Body of pancreas (tissue), 4 donors: ENCODE data around the gene ARFIP1. TPM values are rescaled to one million over a fixed set of nuclear protein-coding genes. Genes with fewer than 3 reads are reported as not detected.

Source experiments
- ATAC-seq: fragments of 150-250 bp; one replicate; pipeline ENCODE4 v1.9.1; 2016
- DNase-seq, 4 donors: peaks; one replicate each; pipeline ENCODE4 v3.0.0-alpha.2; 2019
- H3K27ac ChIP-seq, 4 donors: fragments of 200-600 bp; sonication (generic); 1 replicate in 3 of 4; 2 replicates in 1 of 4; pipeline versions ENCODE4 v1.5.1 to v1.6.1; 2016 to 2019; ENCODE audit warnings: mild to moderate bottlenecking in 1 of 4, mixed read lengths in 1 of 4, moderate library complexity in 1 of 4
- H3K27me3 ChIP-seq, 2 donors: fragments of 200-600 bp; sonication (generic); one replicate each; pipeline ENCODE4 v1.6.0; 2016; ENCODE audit warnings: mild to moderate bottlenecking in 1 of 2
- H3K36me3 ChIP-seq, 2 donors: fragments of 200-600 bp; sonication (generic); replicated peaks in 1 of 2; 2 replicates each; pipeline ENCODE4 v1.5.1; 2016; ENCODE audit warnings: low read depth in 2 of 2; ENCODE audit not compliant: insufficient read depth in 1 of 2
- H3K4me1 ChIP-seq: fragments of 200-600 bp; sonication (generic); one replicate; pipeline ENCODE4 v1.6.0; 2016
- H3K4me3 ChIP-seq, 2 donors: fragments of 200-600 bp; sonication (generic); 1 replicate in 1 of 2; 2 replicates in 1 of 2; pipeline ENCODE4 v1.5.1; 2016 to 2019
- H3K9me3 ChIP-seq, 3 donors: fragments of 200-600 bp; sonication (generic); 1 replicate in 2 of 3; 2 replicates in 1 of 3; pipeline ENCODE4 v1.5.1; 2016
- CTCF ChIP-seq, 7 experiments: fragments of 450-650 bp in 4 of 7; fragments of 200-600 bp in 3 of 7; sonication (generic) in 3 of 7; IDR thresholded peaks; one replicate each; pipeline ENCODE4 v1.5.1; 2016 to 2019; ENCODE audit warnings: antibody characterized with exemption in 7 of 7
- POLR2A ChIP-seq, 3 donors: fragments of 450-650 bp; IDR thresholded peaks; one replicate each; pipeline ENCODE4 v1.6.1; 2016; ENCODE audit warnings: antibody characterized with exemption in 3 of 3, mild to moderate bottlenecking in 2 of 3
- WGBS, 2 donors: methylation state at CpG; one replicate each; pipeline ENCODE4 v1.1.5; 2017; 5-methylcytosine and 5-hydroxymethylcytosine counted together
- intact Hi-C: fragments of 100-400 bp; cut with DNase I; formaldehyde crosslinking; loops from one replicate; pipeline ENCODE4 v1.15.1; 2023
- total RNA-seq, 2 donors: library from RNA; depleted of rRNA; stranded (reverse); fragments of >200 nt; gene quantifications; one replicate each; pipeline ENCODE4 v1.1.0, GENCODE V29; 2016

The ARFIP1 gene
- total RNA-seq, 2 donors from 2014 or later: 13.8 to 17.4 TPM

- no peak for TF ChIP-seq POLR2A (IDR thresholded peaks at IDR 0.05)
- no peak for TF ChIP-seq CTCF (IDR thresholded peaks at IDR 0.05)
- H3K4me1 ChIP-seq: no peaks in the 10 kb centered on the region
- no peaks in the 10 kb centered on the region for H3K9me3 ChIP-seq
- intact Hi-C loops: no loop called here
- H3K36me3 ChIP-seq: no peaks in the 10 kb centered on the region
- WGBS, 2 donors: 89 to 95% methylated on average over 4 of the region's 4 CpGs
- no peak overlapping the region for H3K27ac ChIP-seq
- no peak overlapping the region for H3K4me3 ChIP-seq
- H3K27me3 ChIP-seq: no peaks in the 10 kb centered on the region
- ATAC-seq (no peak), DNase-seq (no peak)
These were observed 130.1 kb downstream of the ARFIP1 start for GRCh38 chr4:152909901-152910300.

- 73 to 93% methylated on average over 3 of the region's 3 CpGs for WGBS, 2 donors
- intact Hi-C loops: no loop called here
- Histone ChIP-seq H3K36me3 (no peaks in the 10 kb centered on the region), H3K27ac (no peak overlapping the region), H3K4me3 (no peak overlapping the region), H3K27me3 (no peaks in the 10 kb centered on the region), H3K9me3 (no peaks in the 10 kb centered on the region), H3K4me1 (no peaks in the 10 kb centered on the region)
- no peak for ATAC-seq
- no peak for DNase-seq
- no peak for TF ChIP-seq CTCF (IDR thresholded peaks at IDR 0.05)
- TF ChIP-seq POLR2A (IDR thresholded peaks at IDR 0.05): no peak
These were observed 130.8 kb downstream of the ARFIP1 start for GRCh38 chr4:152910521-152910920.

GRCh38 chr4:152917543-152918395, 138.0 kb downstream of the ARFIP1 start:
- intact Hi-C loops: no loop called here
- TF ChIP-seq POLR2A (IDR thresholded peaks at IDR 0.05) (no peak), CTCF (IDR thresholded peaks at IDR 0.05) (no peak)
- WGBS, 2 donors: 77 to 87% methylated on average over 3 of the region's 3 CpGs

GRCh38 chr4:152919826-152920225, 140.1 kb downstream of the ARFIP1 start:
- no peaks in the 10 kb centered on the region for H3K9me3 ChIP-seq
- H3K27me3 ChIP-seq: no peaks in the 10 kb centered on the region
- 100% methylated on average over 2 of the region's 2 CpGs for WGBS, 2 donors
- no peaks in the 10 kb centered on the region for H3K36me3 ChIP-seq
- TF ChIP-seq POLR2A (IDR thresholded peaks at IDR 0.05) (no peak), CTCF (IDR thresholded peaks at IDR 0.05) (no peak)
- H3K27ac ChIP-seq: no peak overlapping the region
- no peaks in the 10 kb centered on the region for H3K4me1 ChIP-seq
- intact Hi-C loops: no loop called here
- ATAC-seq: no peak
- H3K4me3 ChIP-seq: no peak overlapping the region
- no peak for DNase-seq

More at GRCh38 chr4:152917543-152918395, 138.0 kb downstream of the ARFIP1 start:
- DNase-seq (no peak), ATAC-seq (no peak)
- Histone ChIP-seq H3K27me3 (no peaks in the 10 kb centered on the region), H3K27ac (no peak overlapping the region), H3K9me3 (no peaks in the 10 kb centered on the region), H3K36me3 (no peaks in the 10 kb centered on the region), H3K4me3 (no peak overlapping the region), H3K4me1 (no peaks in the 10 kb centered on the region)

DNA sequence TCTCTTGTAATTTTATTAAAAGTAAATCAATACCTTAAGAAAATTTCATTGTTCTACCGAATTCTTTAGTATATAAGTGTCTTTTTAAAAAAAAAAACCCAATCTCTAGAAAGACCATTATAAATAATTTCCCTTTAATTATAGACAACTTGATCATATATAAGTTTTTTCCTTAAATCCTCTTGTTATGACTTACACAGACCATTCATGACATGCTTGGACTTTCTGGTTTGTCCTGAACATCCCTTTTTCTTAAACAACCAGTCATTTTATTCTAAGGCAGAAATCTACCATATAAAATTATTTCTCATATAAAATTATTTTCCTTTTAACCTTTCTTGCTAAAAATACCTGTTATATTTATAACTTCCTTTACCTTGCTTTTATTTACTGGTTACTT, 141.0 kb downstream of the ARFIP1 start:
- no peak for ATAC-seq

More for the DNA sequence above, 141.0 kb downstream of the ARFIP1 start:
- WGBS, 2 donors: 44 to 54% methylated on average over 1 of the region's 1 CpG
- H3K9me3 ChIP-seq: no peaks in the 10 kb centered on the region
- intact Hi-C loops: no loop called here
- no peak overlapping the region for H3K27ac ChIP-seq
- no peaks in the 10 kb centered on the region for H3K4me1 ChIP-seq
- no peak for DNase-seq
- H3K27me3 ChIP-seq: no peaks in the 10 kb centered on the region
- H3K36me3 ChIP-seq: no peaks in the 10 kb centered on the region
- H3K4me3 ChIP-seq: no peak overlapping the region
- TF ChIP-seq POLR2A (IDR thresholded peaks at IDR 0.05) (no peak), CTCF (IDR thresholded peaks at IDR 0.05) (no peak)
